ENCODE data around the gene DLL4.

Gene DLL4

GRCh38 chr15:40928821-40929659, at the start of gene DLL4:
DLL4 (plus strand) TSS chr15:40929340; CDS start chr15:40929669, 329 bp downstream.
- DNase-seq = peak in 7 of 56 donors; percentile 6 to 32 (median 14)

- no peak for DNase-seq
These were observed 49.5 kb upstream of the DLL4 start for GRCh38 chr15:40879609-40880008.

- DNase-seq = no peak
These were observed 47.8 kb upstream of the DLL4 start for GRCh38 chr15:40881351-40881750.

DNA sequence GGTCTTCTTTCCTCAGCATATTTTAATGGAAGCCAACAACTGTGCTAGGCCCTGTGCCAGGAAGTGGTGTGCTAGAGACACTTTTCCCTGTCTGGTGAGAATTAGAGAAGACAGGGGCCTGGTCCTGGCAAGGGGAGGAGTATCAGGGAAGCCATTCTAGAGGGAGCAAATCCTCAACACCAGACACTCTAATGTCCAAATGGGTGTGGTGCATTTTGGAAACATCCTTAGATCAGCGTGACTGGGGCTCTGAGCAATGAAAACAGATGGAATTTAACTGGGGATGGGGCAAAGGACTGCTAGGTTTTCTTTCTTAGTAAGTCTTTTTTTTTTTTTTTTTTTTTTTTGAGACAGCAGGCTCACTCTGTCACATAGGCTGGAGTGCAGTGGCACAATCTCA, 42.6 kb upstream of the DLL4 start:
- DNase-seq = no peak

- no peak for DNase-seq
These were observed 40.0 kb upstream of the DLL4 start for GRCh38 chr15:40889112-40889511.

GRCh38 chr15:40891138-40891537, 38.0 kb upstream of the DLL4 start:
- DNase-seq = no peak

DNA sequence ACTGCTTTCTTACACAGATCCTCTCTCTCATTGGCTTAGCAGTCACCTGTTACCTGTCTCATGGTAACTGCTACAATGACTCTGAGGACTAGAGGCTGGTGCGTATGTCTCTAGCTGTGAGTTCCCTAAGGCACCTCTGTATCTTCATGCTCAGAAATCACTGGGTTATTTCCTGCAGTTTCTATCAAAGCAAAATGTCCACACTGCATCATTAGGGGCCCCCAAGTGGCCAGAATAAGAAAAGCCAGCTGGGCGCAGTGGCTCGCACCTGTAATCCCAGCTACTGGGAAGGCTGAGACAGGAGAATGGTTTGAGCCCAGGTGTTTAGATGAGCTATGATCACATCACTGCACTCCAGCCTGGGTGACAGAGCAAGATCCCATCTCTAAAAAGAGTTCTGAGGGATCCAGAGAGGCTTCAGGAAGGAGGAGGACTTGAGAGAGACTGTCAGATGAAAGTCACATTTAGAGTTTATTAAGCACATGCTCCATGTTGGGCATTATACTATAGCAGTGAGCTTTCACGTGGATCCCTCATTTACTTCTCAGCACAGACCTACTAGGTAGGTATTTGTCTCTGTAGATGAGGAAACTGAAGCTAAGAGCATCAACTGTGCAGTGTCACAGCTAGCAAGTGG, 37.2 kb upstream of the DLL4 start:
- DNase-seq = peak in 6 of 56 donors; percentile 1 to 44 (median 15)

GRCh38 chr15:40892447-40893012, 36.6 kb upstream of the DLL4 start:
- DNase-seq = no peak

DNA sequence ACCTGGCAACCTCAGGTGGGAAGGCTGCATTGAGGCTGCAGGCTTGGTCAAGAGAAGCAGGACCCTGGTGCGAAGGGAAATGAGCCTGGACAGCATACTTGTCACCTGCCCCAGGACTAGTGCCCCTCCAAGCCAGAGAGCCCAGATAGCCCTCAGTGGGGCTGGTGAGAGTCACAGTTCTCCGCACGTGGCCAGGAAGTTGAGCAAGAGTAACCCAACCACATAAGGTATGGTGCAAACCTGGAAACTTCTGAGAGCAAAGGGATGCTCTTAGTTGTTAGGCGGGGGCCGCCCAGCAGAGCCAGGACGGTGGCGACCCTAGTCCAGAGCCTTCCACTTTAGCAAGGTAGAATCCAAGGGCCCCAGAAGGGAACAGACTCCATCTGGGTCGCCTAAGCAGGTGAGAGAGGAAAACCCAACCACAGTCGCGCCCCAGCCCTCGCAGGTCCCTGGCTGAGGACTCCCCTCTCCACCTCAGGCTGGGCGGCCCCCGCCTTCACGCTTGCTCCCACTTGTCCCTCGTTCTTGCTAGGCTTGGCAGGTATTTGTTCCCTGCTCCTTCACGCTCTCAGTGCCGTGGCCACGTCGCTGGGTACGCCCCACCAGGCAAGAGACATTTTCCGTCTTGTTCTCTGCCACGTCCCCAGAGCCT, 36.0 kb upstream of the DLL4 start:
- peak in 1 of 56 donors; percentile 20 for DNase-seq

DNA sequence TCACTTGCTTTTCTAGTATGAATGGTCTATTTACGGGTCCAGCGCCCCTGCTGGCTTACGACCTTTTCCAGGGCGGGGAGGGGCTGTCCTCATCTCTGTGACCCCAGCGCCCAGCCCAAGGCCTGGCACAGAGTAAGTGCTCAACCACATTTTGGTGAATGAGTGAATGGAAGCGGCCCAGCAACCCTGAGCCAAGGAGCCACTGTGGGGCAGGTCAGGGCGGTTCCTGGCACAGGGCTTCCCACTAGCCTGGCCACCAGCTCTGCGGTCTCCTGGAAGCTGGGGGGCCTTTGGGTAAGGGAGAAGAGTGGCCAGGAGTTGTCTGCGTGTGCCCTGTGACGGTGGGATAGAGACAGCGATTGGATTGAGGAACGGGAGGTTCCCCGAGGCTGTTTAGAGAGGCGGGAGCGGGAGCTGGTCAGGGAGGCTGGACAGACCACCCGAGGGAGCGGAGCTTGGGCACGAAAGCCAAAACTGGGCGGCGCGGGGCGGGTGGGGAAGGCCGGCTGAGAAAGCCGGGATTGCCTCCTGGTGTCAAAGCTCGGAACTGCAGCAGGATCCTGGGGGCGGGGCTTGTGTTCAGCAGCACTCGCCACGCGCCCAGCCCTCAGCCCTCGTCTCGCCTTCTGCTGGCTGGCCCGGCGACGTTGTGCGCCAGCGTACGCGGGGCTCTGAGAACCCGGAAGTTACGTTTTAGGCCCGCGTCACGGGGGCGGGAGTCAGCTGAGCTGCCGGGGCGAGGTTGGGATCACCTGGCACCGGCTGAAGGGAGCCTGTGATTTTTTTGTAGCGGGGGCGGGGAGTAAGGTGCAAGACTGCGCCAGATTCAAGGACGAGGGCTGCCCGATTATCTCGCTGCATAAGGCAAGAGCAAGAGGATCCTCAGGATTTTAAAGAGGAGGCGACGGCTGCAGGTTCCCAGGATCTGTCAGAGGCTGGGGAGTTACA, 35.1 kb upstream of the DLL4 start, which contains the start of gene VPS18:
TSS of gene VPS18 (plus strand) at position 718 of the 948 bp plus-strand sequence. CDS start 319 bp downstream, outside the sequence.
- DNase-seq = peak; percentile 72 to 100 (median 98)

GRCh38 chr15:40894681-40895448, 34.3 kb upstream of the DLL4 start:
- peak in 26 of 56 donors; percentile 9 to 70 (median 50) for DNase-seq

- no peak for DNase-seq
These were observed 29.5 kb upstream of the DLL4 start for GRCh38 chr15:40899536-40900207.

GRCh38 chr15:40900256-40901052, 28.7 kb upstream of the DLL4 start:
- no peak for DNase-seq

DNA sequence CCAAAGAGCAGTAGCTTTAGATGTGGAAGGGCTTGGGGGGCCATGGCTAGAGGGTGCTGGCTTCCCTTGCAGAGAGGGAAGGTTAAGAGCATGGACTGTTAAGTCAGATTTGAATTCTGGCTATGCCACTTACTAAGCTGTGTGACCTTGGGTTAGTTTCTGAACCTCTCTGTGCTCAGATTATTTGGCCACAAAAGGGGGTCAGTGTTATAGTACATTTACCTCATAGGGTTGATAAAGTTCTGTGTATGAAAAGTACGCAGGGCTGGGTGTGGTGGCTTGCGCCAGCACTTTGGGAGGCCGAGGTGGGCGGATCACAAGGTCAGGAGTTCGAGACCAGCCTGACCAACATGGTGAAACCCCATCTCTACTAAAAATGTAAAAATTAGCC, 28.1 kb upstream of the DLL4 start:
- DNase-seq = no peak

GRCh38 chr15:40902605-40903561, 26.3 kb upstream of the DLL4 start:
- DNase-seq = peak in 20 of 56 donors; percentile 2 to 46 (median 16)

DNA sequence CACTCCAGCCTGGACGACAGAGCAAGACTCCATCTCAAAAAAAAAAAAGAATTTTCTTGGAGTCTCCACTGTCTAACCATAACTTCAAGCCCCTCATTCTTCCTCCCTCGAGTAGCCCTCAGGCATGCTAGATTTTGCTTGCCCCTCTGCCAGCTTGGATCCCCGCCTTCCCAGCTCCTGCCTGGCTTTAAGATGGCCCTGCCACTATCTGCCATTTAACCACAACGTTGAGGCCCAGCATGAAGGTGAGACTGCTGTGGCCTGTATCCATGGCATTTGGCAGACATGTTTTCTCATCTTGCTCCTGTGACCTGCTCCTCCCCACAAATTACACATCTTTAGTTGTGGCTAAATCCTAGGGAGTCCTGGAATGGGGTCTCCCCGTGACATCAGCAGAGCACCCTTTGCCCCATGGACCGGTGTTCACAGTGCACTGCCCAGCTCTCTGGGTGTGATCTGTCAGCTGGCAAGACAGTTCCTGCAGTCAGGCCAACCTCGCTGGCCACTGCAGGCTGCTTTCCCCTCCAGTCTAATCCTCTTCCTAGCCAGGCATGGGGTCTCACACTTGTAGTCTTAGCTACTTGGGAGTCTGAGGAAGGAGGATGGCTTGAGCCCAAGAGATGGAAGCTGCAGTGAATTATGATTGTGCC, 24.5 kb upstream of the DLL4 start:
- no peak for DNase-seq
